WERI-Rb-1 (cell line): ENCODE measurements around the gene HOXB13.

Experiments
- DNase-seq: peaks from one replicate; pipeline ENCODE4 v3.0.0-alpha.2; 2020
- H3K27ac ChIP-seq: fragments of 250-450 bp; sonication (Bioruptor Pico); 2 replicates; pipeline ENCODE4 v1.5.1; 2020; ENCODE audit warnings: mild to moderate bottlenecking, moderate library complexity
- H3K27me3 ChIP-seq: fragments of 250-450 bp; sonication (Bioruptor Pico); 2 replicates; pipeline ENCODE4 v1.5.1; 2021; ENCODE audit warnings: mild to moderate bottlenecking, low read depth, moderate library complexity; ENCODE audit not compliant: insufficient read depth, severe bottlenecking
- H3K36me3 ChIP-seq: fragments of 250-450 bp; sonication (Bioruptor Pico); 2 replicates; pipeline ENCODE4 v1.5.1; 2020; ENCODE audit warnings: mild to moderate bottlenecking, moderate library complexity
- H3K4me3 ChIP-seq: 2 replicates; pipeline ENCODE4 v1.5.1; 2011; ENCODE audit warnings: low read depth, mild to moderate bottlenecking, control low read depth, low read length
- H3K9me3 ChIP-seq: fragments of 250-450 bp; sonication (Bioruptor Pico); 2 replicates; pipeline ENCODE4 v1.5.1; 2021; ENCODE audit warnings: mild to moderate bottlenecking, moderate library complexity; ENCODE audit not compliant: severe bottlenecking
- TF ChIP-seq, protein P1 (sequence below): IDR thresholded peaks from 2 replicates; pipeline ENCODE4 v1.5.1; 2011; ENCODE audit warnings: low read depth, mild to moderate bottlenecking, control low read depth, inconsistent platforms, low read length

HOXB13 gene

DNA sequence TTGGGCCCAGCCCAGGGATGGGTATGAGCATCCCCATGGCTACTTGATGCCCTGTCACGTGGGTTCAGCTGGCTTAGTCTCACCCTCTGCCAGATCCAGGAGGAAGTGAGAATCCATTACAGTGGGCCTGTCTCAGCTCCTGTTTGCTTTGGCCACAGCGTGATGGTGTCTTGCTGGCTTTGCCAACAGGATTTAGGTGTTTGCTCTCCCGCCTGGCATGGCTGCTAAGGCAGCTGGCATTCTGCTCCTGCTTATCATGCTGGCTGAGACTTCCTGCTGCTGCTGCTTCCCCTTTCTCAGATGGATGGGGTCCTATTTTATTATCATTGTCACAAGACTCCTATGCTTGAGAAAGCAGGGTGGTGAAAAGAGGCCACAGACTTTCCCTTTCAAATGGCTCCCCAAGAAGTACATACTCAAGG is 28.3 kb upstream of the HOXB13 start:
- no peaks in the 10 kb centered on the region for H3K36me3 ChIP-seq
- peaks cover 5% of the 10 kb centered on the region for H3K9me3 ChIP-seq
- H3K27me3 ChIP-seq: peaks cover 100% of the 10 kb centered on the region
- no peak for DNase-seq
- no peak overlapping the region for H3K27ac ChIP-seq
- H3K4me3 ChIP-seq: no peak overlapping the region
- TF ChIP-seq, protein P1, sequence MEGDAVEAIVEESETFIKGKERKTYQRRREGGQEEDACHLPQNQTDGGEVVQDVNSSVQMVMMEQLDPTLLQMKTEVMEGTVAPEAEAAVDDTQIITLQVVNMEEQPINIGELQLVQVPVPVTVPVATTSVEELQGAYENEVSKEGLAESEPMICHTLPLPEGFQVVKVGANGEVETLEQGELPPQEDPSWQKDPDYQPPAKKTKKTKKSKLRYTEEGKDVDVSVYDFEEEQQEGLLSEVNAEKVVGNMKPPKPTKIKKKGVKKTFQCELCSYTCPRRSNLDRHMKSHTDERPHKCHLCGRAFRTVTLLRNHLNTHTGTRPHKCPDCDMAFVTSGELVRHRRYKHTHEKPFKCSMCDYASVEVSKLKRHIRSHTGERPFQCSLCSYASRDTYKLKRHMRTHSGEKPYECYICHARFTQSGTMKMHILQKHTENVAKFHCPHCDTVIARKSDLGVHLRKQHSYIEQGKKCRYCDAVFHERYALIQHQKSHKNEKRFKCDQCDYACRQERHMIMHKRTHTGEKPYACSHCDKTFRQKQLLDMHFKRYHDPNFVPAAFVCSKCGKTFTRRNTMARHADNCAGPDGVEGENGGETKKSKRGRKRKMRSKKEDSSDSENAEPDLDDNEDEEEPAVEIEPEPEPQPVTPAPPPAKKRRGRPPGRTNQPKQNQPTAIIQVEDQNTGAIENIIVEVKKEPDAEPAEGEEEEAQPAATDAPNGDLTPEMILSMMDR: no peak

DNA sequence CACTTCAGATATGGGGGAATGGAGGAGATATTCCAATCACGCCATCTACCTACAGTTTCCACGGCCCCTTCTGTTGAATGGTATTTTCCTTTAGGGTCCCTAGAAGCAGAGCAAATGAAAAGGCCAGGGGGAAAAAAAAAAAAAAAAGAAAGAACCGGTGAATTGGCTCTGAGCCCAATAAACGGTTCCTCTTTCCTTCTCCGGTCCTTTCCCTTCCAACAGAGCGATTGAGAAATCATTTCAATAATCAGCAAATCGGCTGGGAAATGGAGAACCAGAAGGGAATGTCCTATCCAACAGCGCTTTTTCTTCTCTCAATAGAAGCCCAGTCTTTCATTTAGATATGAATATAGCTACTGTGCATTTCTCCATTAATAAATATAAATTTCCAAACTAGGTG is 26.8 kb upstream of the HOXB13 start:
- no peak overlapping the region for H3K4me3 ChIP-seq
- peaks cover 100% of the 10 kb centered on the region for H3K27me3 ChIP-seq
- H3K27ac ChIP-seq: no peak overlapping the region
- no peaks in the 10 kb centered on the region for H3K36me3 ChIP-seq
- TF ChIP-seq, protein P1: no peak
- peaks cover 9% of the 10 kb centered on the region for H3K9me3 ChIP-seq
- DNase-seq: no peak

DNA sequence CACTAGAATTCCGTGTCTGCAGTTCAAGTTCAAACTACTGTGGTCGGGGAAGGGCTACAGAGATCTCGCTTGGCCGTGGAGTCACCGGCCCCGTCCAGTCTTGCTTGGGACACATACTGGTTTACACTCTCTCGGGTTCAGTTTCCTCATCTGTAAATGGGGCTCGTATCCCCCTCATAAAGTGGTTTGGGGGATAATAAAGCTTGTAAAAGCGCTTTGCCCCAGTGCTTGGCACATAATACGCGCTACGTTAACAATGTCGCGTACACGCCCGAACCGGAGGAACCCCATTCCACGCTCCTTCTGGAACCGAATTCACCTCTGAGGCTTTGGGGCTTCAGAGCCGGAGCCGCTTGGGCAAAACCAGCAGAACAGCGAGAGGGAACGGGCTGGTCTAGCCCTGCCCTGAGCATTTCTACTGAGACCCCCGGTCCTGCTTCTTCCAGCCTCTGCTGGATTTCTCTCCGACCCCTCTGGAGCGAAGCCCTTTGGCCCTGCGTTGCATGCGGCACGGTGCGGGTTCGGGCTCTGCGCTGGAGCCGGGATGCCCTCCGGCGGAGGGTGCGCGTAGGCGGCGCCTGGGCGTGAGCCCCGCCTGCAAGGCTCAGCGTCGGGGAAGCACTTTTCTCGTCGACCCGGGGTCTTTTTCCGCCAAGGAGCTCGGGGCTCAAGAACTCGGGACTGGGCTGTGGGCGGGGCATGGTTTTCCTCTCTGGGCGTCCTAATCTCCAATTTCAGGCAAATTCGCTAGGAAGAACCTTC is 26.1 kb upstream of the HOXB13 start:
- TF ChIP-seq, protein P1: 0 out of 2 replicates have a peak, but pooled peaks have one; percentile 8
- H3K27me3 ChIP-seq: peaks cover 100% of the 10 kb centered on the region
- no peak for DNase-seq
- no peak overlapping the region for H3K4me3 ChIP-seq
- no peaks in the 10 kb centered on the region for H3K36me3 ChIP-seq
- peaks cover 12% of the 10 kb centered on the region for H3K9me3 ChIP-seq
- H3K27ac ChIP-seq: no peak overlapping the region

DNA sequence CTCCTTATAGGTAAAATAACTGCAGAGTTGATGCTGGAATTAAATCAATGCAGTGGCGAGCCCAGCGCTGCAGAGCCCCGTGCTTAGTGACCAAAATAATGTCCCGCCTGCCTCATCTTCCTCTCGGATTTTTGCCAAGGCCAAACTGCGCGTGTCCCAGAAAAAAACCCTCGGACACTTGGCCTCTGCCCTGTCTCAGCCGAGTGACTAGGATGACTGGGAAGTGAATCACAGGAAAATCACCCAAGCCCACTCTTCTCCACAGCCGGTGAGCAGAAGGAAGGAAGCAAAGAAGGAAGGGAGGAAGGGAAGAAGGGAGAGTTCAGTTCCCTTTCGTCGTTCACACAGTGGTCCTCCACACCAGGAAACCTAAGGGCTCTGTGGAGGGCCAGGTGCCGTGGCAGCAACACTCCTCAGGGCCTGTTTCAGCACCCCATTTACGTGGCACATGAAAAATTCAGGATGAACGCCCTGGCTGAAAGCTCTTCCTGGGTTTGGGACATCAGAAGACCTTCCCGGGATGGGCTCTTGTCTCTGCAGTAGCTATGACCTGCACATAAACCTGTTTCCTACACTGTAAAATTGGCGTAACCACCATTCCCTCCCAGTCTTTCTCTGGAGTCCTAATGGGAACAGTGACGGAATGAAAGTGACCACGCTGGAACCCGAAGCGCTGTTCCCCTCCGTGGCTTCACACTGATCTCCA is 25.4 kb upstream of the HOXB13 start:
- TF ChIP-seq, protein P1: no peak
- no peak overlapping the region for H3K4me3 ChIP-seq
- H3K9me3 ChIP-seq: peaks cover 8% of the 10 kb centered on the region
- H3K27me3 ChIP-seq: peaks cover 100% of the 10 kb centered on the region
- no peak for DNase-seq
- no peaks in the 10 kb centered on the region for H3K36me3 ChIP-seq
- H3K27ac ChIP-seq: no peak overlapping the region

DNA sequence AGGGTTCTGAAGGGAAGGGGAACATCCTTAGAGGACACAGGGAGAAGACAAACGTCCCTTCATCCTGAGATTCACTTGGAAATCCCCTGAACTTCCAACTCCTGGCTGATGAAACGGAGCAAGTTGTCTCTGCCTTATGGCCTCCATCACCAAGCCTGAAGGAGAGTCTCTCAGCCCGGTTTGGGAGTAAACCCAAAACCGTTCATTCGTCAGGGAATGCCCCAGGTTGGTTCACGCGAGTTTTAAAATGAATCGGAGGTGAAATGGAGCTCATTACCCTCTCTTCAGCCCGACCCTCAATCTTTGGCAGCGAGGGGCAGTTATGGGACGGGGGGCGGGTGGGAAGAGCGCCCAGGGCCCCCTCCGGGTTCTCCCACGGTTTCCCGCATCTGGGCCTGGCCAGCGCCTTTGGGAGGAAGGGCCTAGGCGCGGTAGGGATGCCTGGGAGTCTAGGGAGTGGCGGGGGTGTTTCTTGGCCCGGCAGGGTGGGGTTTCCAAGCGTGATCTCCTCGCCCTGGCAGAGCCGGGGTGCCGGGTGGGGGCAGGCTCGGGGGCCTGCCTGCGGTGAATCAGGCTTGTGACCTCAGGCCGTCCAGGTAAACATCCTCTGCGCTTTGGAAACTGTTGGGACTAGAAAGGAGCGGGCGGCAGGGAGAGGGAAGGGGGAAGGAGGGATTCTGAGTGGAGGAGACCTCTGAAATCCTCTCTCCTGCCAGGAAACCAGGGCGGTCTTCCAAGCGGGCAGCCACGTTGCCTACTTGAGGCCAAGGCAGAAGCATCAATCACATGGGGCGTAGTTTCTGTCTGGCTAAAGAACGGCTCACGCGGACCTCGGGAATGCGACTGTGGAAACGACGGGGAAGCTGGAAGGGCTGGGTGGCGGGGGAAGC is 24.1 kb upstream of the HOXB13 start:
- TF ChIP-seq, protein P1: no peak
- peaks cover 12% of the 10 kb centered on the region for H3K9me3 ChIP-seq
- no peaks in the 10 kb centered on the region for H3K36me3 ChIP-seq
- no peak overlapping the region for H3K27ac ChIP-seq
- peaks cover 100% of the 10 kb centered on the region for H3K27me3 ChIP-seq
- H3K4me3 ChIP-seq: no peak overlapping the region
- DNase-seq: no peak
